ENCODE measurements around the gene SMYD2. TPM values are rescaled to one million over a fixed set of nuclear protein-coding genes. Genes with fewer than 3 reads are reported as not detected.

Gene SMYD2
- polyA plus RNA-seq, 1 donor from 2014 or later = 36.9 TPM

- no peaks in the 10 kb centered on the region for H3K79me2 ChIP-seq (replicated peaks; ENCODE audit: insufficient read depth, low read length)
These were observed 19.5 kb upstream of the SMYD2 start for GRCh38 chr1:214261206-214262123.

DNA sequence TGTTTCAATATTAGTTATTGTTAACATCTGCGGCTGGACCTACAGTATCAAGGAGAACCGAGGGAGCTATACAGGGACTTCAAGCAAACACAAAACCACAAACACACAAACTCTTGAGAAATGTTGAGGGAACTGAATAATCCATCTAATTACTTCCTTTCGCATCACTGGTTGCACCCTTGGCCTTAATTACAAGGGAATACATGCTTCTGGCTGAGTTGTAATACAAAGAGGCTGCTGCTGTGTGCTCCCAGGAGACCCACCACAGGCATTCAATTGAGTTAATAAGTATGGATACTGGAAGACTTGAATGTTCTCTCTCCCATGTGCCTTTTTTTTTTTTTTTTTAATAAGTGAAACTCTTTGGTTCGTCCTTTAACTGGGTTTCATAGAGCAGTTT, 16.8 kb upstream of the SMYD2 start:
- Histone ChIP-seq H3K4me3 (ENCODE audit: low read length) (no peak overlapping the region), H3K27me3 (ENCODE audit: insufficient read depth, low read depth, low read length) (peaks cover 8% of the 10 kb centered on the region), H3K9ac (ENCODE audit: low read length) (no peak overlapping the region), H3K79me2 (replicated peaks; ENCODE audit: insufficient read depth, low read length) (no peaks in the 10 kb centered on the region), H2AFZ (ENCODE audit: low read depth, low read length) (no peak overlapping the region), H3K27ac (ENCODE audit: low read length) (no peak overlapping the region), H3K9me2 (ENCODE audit: insufficient read depth, low read length) (no peaks in the 10 kb centered on the region), H3K36me3 (ENCODE audit: insufficient read depth, low read length) (no peaks in the 10 kb centered on the region), H3F3A (ENCODE audit: insufficient read depth, low read length, poor library complexity, severe bottlenecking) (no peaks in the 10 kb centered on the region), H3K9me3 (ENCODE audit: low read length) (no peaks in the 10 kb centered on the region), H3K4me2 (ENCODE audit: low read length) (no peak overlapping the region), H4K20me1 (ENCODE audit: insufficient read depth) (no peaks in the 10 kb centered on the region)
- TF ChIP-seq EZH2 (IDR thresholded peaks at IDR 0.05; ENCODE audit: borderline replicate concordance, insufficient read depth, low read length, poor library complexity, severe bottlenecking) (no peak), RAD21 (conservative IDR thresholded peaks at IDR 0.05) (no peak), EP300 (conservative IDR thresholded peaks at IDR 0.05; ENCODE audit: poor library complexity, severe bottlenecking) (no peak), CTCF (IDR thresholded peaks at IDR 0.05; ENCODE audit: poor library complexity, severe bottlenecking) (no peak), POLR2AphosphoS5 (IDR thresholded peaks at IDR 0.05) (no peak)
- TF ChIP-seq, protein P1, sequence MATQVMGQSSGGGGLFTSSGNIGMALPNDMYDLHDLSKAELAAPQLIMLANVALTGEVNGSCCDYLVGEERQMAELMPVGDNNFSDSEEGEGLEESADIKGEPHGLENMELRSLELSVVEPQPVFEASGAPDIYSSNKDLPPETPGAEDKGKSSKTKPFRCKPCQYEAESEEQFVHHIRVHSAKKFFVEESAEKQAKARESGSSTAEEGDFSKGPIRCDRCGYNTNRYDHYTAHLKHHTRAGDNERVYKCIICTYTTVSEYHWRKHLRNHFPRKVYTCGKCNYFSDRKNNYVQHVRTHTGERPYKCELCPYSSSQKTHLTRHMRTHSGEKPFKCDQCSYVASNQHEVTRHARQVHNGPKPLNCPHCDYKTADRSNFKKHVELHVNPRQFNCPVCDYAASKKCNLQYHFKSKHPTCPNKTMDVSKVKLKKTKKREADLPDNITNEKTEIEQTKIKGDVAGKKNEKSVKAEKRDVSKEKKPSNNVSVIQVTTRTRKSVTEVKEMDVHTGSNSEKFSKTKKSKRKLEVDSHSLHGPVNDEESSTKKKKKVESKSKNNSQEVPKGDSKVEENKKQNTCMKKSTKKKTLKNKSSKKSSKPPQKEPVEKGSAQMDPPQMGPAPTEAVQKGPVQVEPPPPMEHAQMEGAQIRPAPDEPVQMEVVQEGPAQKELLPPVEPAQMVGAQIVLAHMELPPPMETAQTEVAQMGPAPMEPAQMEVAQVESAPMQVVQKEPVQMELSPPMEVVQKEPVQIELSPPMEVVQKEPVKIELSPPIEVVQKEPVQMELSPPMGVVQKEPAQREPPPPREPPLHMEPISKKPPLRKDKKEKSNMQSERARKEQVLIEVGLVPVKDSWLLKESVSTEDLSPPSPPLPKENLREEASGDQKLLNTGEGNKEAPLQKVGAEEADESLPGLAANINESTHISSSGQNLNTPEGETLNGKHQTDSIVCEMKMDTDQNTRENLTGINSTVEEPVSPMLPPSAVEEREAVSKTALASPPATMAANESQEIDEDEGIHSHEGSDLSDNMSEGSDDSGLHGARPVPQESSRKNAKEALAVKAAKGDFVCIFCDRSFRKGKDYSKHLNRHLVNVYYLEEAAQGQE (IDR thresholded peaks at IDR 0.05; ENCODE audit: borderline replicate concordance) = no peak

More at GRCh38 chr1:214261206-214262123, 19.5 kb upstream of the SMYD2 start:
- H4K20me1 ChIP-seq (ENCODE audit: insufficient read depth) = no peaks in the 10 kb centered on the region
- no peaks in the 10 kb centered on the region for H3F3A ChIP-seq (ENCODE audit: insufficient read depth, low read length, poor library complexity, severe bottlenecking)
- H2AFZ ChIP-seq (ENCODE audit: low read depth, low read length) = no peak overlapping the region
- no peak overlapping the region for H3K27ac ChIP-seq (ENCODE audit: low read length)
- no peak overlapping the region for H3K4me3 ChIP-seq (ENCODE audit: low read length)
- no peak overlapping the region for H3K4me2 ChIP-seq (ENCODE audit: low read length)
- TF ChIP-seq SMC3 (conservative IDR thresholded peaks at IDR 0.05; ENCODE audit: poor library complexity) (peak; percentile 85), POLR2AphosphoS5 (IDR thresholded peaks at IDR 0.05) (no peak), TAF1 (IDR thresholded peaks at IDR 0.05; ENCODE audit: low read depth) (no peak), CTCF (IDR thresholded peaks at IDR 0.05; ENCODE audit: poor library complexity, severe bottlenecking) (peak; percentile 91), EP300 (conservative IDR thresholded peaks at IDR 0.05; ENCODE audit: poor library complexity, severe bottlenecking) (no peak), RAD21 (conservative IDR thresholded peaks at IDR 0.05) (peak; percentile 85)
- TF ChIP-seq, protein P1 (IDR thresholded peaks at IDR 0.05; ENCODE audit: borderline replicate concordance) = no peak
- no peaks in the 10 kb centered on the region for H3K9me3 ChIP-seq (ENCODE audit: low read length)
- no peak overlapping the region for H3K9ac ChIP-seq (ENCODE audit: low read length)
- peaks cover 8% of the 10 kb centered on the region for H3K27me3 ChIP-seq (ENCODE audit: insufficient read depth, low read depth, low read length)
- H3K9me2 ChIP-seq (ENCODE audit: insufficient read depth, low read length) = no peaks in the 10 kb centered on the region
- no peaks in the 10 kb centered on the region for H3K36me3 ChIP-seq (ENCODE audit: insufficient read depth, low read length)

Data from neural cell (in vitro differentiated cells).